ENCODE data around the gene TMC1.

TMC1 gene

GRCh38 chr9:72728031-72728770 is 206.8 kb downstream of the TMC1 start:
- no peak for FAIRE-seq
- TF ChIP-seq CTCF (IDR thresholded peaks at IDR 0.05; ENCODE audit: insufficient read depth, missing control alignments), result no peak
- DNase-seq (ENCODE audit: insufficient read length, low spot score), result no peak

- no peak for TF ChIP-seq CTCF (IDR thresholded peaks at IDR 0.05; ENCODE audit: insufficient read depth, missing control alignments)
- DNase-seq (ENCODE audit: insufficient read length, low spot score), result no peak
- no peak for FAIRE-seq
These were observed 212.5 kb downstream of the TMC1 start for GRCh38 chr9:72733895-72734294.

GRCh38 chr9:72734631-72735030 is 213.2 kb downstream of the TMC1 start:
- TF ChIP-seq CTCF (IDR thresholded peaks at IDR 0.05; ENCODE audit: insufficient read depth, missing control alignments), result no peak
- DNase-seq (ENCODE audit: insufficient read length, low spot score) (no peak), FAIRE-seq (no peak)

GRCh38 chr9:72743836-72744235 is 222.4 kb downstream of the TMC1 start:
- TF ChIP-seq CTCF (IDR thresholded peaks at IDR 0.05; ENCODE audit: insufficient read depth, missing control alignments), result no peak
- FAIRE-seq (no peak), DNase-seq (ENCODE audit: insufficient read length, low spot score) (no peak)

GRCh38 chr9:72749276-72749675 is 227.9 kb downstream of the TMC1 start:
- DNase-seq (ENCODE audit: insufficient read length, low spot score), result no peak
- FAIRE-seq, result no peak
- no peak for TF ChIP-seq CTCF (IDR thresholded peaks at IDR 0.05; ENCODE audit: insufficient read depth, missing control alignments)

GRCh38 chr9:72751541-72751940 is 230.1 kb downstream of the TMC1 start:
- FAIRE-seq (no peak), DNase-seq (ENCODE audit: insufficient read length, low spot score) (no peak)
- no peak for TF ChIP-seq CTCF (IDR thresholded peaks at IDR 0.05; ENCODE audit: insufficient read depth, missing control alignments)

GRCh38 chr9:72753266-72753893 is 232.0 kb downstream of the TMC1 start:
- DNase-seq (ENCODE audit: insufficient read length, low spot score) (no peak), FAIRE-seq (no peak)
- TF ChIP-seq CTCF (IDR thresholded peaks at IDR 0.05; ENCODE audit: insufficient read depth, missing control alignments), result peak; percentile 28

Data from D721Med (cell line).